Hair follicular keratinocyte (primary cell): ENCODE data around the gene PKHD1. TPM values are rescaled to one million over a fixed set of nuclear protein-coding genes. Genes with fewer than 3 reads are reported as not detected.

Experiments used
- total RNA-seq: library from RNA; depleted of rRNA; stranded (reverse); fragments of >200 nt; gene quantifications from 2 replicates; pipeline ENCODE4 v1.2.3, GENCODE V29; 2015

Gene PKHD1, protein sequence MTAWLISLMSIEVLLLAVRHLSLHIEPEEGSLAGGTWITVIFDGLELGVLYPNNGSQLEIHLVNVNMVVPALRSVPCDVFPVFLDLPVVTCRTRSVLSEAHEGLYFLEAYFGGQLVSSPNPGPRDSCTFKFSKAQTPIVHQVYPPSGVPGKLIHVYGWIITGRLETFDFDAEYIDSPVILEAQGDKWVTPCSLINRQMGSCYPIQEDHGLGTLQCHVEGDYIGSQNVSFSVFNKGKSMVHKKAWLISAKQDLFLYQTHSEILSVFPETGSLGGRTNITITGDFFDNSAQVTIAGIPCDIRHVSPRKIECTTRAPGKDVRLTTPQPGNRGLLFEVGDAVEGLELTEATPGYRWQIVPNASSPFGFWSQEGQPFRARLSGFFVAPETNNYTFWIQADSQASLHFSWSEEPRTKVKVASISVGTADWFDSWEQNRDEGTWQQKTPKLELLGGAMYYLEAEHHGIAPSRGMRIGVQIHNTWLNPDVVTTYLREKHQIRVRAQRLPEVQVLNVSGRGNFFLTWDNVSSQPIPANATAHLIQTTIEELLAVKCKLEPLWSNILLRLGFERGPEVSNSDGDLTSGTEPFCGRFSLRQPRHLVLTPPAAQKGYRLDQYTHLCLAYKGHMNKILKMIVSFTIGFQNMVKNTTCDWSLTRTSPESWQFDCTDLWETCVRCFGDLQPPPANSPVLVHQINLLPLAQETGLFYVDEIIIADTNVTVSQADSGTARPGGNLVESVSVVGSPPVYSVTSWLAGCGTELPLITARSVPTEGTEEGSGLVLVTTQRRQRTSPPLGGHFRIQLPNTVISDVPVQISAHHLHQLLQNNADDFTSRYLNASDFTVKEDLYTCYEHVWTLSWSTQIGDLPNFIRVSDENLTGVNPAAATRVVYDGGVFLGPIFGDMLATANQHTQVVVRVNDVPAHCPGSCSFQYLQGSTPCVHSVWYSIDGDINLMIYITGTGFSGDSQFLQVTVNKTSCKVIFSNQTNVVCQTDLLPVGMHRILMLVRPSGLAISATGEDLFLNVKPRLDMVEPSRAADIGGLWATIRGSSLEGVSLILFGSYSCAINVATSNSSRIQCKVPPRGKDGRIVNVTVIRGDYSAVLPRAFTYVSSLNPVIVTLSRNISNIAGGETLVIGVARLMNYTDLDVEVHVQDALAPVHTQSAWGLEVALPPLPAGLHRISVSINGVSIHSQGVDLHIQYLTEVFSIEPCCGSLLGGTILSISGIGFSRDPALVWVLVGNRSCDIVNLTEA (N-terminal part only)
- not detected in 2 replicates for total RNA-seq

GRCh38 chr6:52087498-52087999 is at the start of gene PKHD1:
Gene PKHD1 (minus strand): TSS chr6:52087613. CDS start chr6:52084933, 2,680 bp downstream.

Other genes with a start within 250 kb of the PKHD1 start
- gene IL17A, start 98.8 kb upstream of the PKHD1 start, total RNA-seq: not detected in 2 replicates
- gene IL17F, start 156.9 kb upstream of the PKHD1 start, total RNA-seq: not detected in 2 replicates
- gene MCM3, start 197.1 kb upstream of the PKHD1 start, total RNA-seq: 38.3 and 109 TPM in 2 replicates